Kidney (tissue), 14 donors: ENCODE results near the gene RAB28. TPM values are rescaled to one million over a fixed set of nuclear protein-coding genes. Genes with fewer than 3 reads are reported as not detected.

ENCODE experiments used
- DNase-seq, 5 donors: peaks; one replicate each; pipeline ENCODE4 v3.0.0-alpha.2; 2013 to 2020
- FAIRE-seq: peaks from 2 replicates; lab custom pipeline; 2012; peaks lifted over from hg19 to GRCh38; lab: Jason Lieb, UNC
- H3K27ac ChIP-seq, 2 donors: one replicate each; pipeline ENCODE4 v1.7.0; 2013; ENCODE audit warnings: low read depth in 2 of 2, low read length in 2 of 2, inconsistent platforms in 1 of 2
- H3K27me3 ChIP-seq: one replicate; pipeline ENCODE4 v1.7.1; 2013; ENCODE audit warnings: low read length, inconsistent platforms; ENCODE audit not compliant: control insufficient read depth, insufficient read depth
- H3K36me3 ChIP-seq, 3 donors: one replicate each; pipeline versions ENCODE4 v1.7.0 to v1.7.1; 2013; ENCODE audit warnings: low read length in 3 of 3, control low read depth in 1 of 3, inconsistent platforms in 1 of 3; ENCODE audit not compliant: insufficient read depth in 3 of 3, control insufficient read depth in 2 of 3
- H3K4me1 ChIP-seq, 3 donors: one replicate each; pipeline versions ENCODE4 v1.7.0 to v1.7.1; 2013; ENCODE audit warnings: low read length in 3 of 3, inconsistent platforms in 1 of 3, low read depth in 1 of 3; ENCODE audit not compliant: control insufficient read depth in 2 of 3, insufficient read depth in 2 of 3
- H3K4me3 ChIP-seq, 3 donors: one replicate each; pipeline versions ENCODE4 v1.7.0 to v1.8.1; 2013; ENCODE audit warnings: low read length in 3 of 3, control low read depth in 1 of 3, inconsistent platforms in 1 of 3
- H3K9ac ChIP-seq, 3 donors: one replicate each; pipeline versions ENCODE4 v1.7.0 to v1.7.1; 2013; ENCODE audit warnings: low read length in 3 of 3, control low read depth in 1 of 3, inconsistent platforms in 1 of 3
- H3K9me3 ChIP-seq, 3 donors: one replicate each; pipeline versions ENCODE4 v1.7.0 to v1.7.1; 2013; ENCODE audit warnings: low read length in 3 of 3, control low read depth in 1 of 3, inconsistent platforms in 1 of 3; ENCODE audit not compliant: control insufficient read depth in 2 of 3, insufficient read depth in 1 of 3
- CTCF ChIP-seq: IDR thresholded peaks from 3 replicates; pipeline ENCODE4 v1.5.1; 2012; ENCODE audit warnings: mild to moderate bottlenecking, moderate library complexity, borderline replicate concordance; ENCODE audit not compliant: insufficient read depth; ENCODE audit errors: extremely low read depth
- intact Hi-C: fragments of 100-400 bp; cut with DNase I; formaldehyde crosslinking; loops from one replicate; pipeline ENCODE4 v1.11.1; 2022
- polyA plus RNA-seq: library from polyadenylated mRNA; stranded (reverse); fragments of 350-450 nt; fragmentation: Illumina TruSeq; extraction: RNeasy Lipid Tissue Mini Kit (QIAGEN cat#74804); gene quantifications from one replicate; pipeline ENCODE4 v1.2.3, GENCODE V29; 2014; ENCODE audit warnings: low read depth, low replicate concordance; ENCODE audit not compliant: insufficient read depth
- total RNA-seq: library from RNA; stranded (reverse); fragmentation: NEBNext Ultra II Directional; extraction: Animal tissue kit (Norgen Biotek cat#: 25700); gene quantifications from one replicate; pipeline ENCODE4 v1.2.1, GENCODE V29; 2021
- donor health status: control.
- donor health status: control.
- donor health status: control.
- donor health status: control.
- donor health status: control.
- donor health status: DM: yes; HTN: yes; CAD: no.
- donor health status: Normal renal cell carcinoma (clear cell type).

RAB28 gene
- total and polyA plus RNA-seq, 2 donors from 2014 or later, result 16.2 to 19.1 TPM

GRCh38 chr4:13470379-13470778 lies 13.8 kb downstream of the RAB28 start:
- Histone ChIP-seq H3K36me3 (peaks cover 0 to 6% (median 0%) of the 10 kb centered on the region in 3 donors), H3K9me3 (no peaks in the 10 kb centered on the region), H3K4me1 (no peaks in the 10 kb centered on the region), H3K4me3 (no peak overlapping the region), H3K27me3 (no peaks in the 10 kb centered on the region), H3K9ac (no peak overlapping the region), H3K27ac (no peak overlapping the region)
- DNase-seq (no peak), FAIRE-seq (no peak)
- intact Hi-C loops, result no loop called here
- no peak for TF ChIP-seq CTCF

GRCh38 chr4:13464973-13465372 lies 19.2 kb downstream of the RAB28 start:
- no peak for TF ChIP-seq CTCF
- Histone ChIP-seq H3K9ac (no peak overlapping the region), H3K9me3 (no peaks in the 10 kb centered on the region), H3K27ac (no peak overlapping the region), H3K36me3 (no peaks in the 10 kb centered on the region), H3K4me1 (no peaks in the 10 kb centered on the region), H3K27me3 (no peaks in the 10 kb centered on the region), H3K4me3 (no peak overlapping the region)
- intact Hi-C loops, result no loop called here
- DNase-seq, result no peak
- FAIRE-seq, result no peak

GRCh38 chr4:13464543-13464942 lies 19.6 kb downstream of the RAB28 start:
- H3K27ac ChIP-seq, result no peak overlapping the region
- H3K36me3 ChIP-seq, result no peaks in the 10 kb centered on the region
- H3K9me3 ChIP-seq, result no peaks in the 10 kb centered on the region
- FAIRE-seq (no peak), DNase-seq (no peak)
- no peak overlapping the region for H3K9ac ChIP-seq
- no peak overlapping the region for H3K4me3 ChIP-seq
- no peak for TF ChIP-seq CTCF
- intact Hi-C loops, result no loop called here
- no peaks in the 10 kb centered on the region for H3K4me1 ChIP-seq
- H3K27me3 ChIP-seq, result no peaks in the 10 kb centered on the region

- H3K9me3 ChIP-seq, result no peaks in the 10 kb centered on the region
- H3K4me3 ChIP-seq, result no peak overlapping the region
- no peaks in the 10 kb centered on the region for H3K27me3 ChIP-seq
- TF ChIP-seq CTCF, result no peak
- no peak overlapping the region for H3K27ac ChIP-seq
- peaks cover 0 to 4% (median 0%) of the 10 kb centered on the region in 3 donors for H3K36me3 ChIP-seq
- no peaks in the 10 kb centered on the region for H3K4me1 ChIP-seq
- H3K9ac ChIP-seq, result no peak overlapping the region
- no peak for FAIRE-seq
- peak in 2 of 5 donors; percentile 16 to 66 for DNase-seq
- intact Hi-C loops, result no loop called here
These were observed 22.8 kb downstream of the RAB28 start for GRCh38 chr4:13461191-13461905.
